NCI-H69 (cell line): ENCODE measurements around the gene NECAB3.

Experiments
- DNase-seq: peaks from one replicate; lab custom pipeline; 2025; lab: John Stamatoyannopoulos, UW

Gene NECAB3

DNA sequence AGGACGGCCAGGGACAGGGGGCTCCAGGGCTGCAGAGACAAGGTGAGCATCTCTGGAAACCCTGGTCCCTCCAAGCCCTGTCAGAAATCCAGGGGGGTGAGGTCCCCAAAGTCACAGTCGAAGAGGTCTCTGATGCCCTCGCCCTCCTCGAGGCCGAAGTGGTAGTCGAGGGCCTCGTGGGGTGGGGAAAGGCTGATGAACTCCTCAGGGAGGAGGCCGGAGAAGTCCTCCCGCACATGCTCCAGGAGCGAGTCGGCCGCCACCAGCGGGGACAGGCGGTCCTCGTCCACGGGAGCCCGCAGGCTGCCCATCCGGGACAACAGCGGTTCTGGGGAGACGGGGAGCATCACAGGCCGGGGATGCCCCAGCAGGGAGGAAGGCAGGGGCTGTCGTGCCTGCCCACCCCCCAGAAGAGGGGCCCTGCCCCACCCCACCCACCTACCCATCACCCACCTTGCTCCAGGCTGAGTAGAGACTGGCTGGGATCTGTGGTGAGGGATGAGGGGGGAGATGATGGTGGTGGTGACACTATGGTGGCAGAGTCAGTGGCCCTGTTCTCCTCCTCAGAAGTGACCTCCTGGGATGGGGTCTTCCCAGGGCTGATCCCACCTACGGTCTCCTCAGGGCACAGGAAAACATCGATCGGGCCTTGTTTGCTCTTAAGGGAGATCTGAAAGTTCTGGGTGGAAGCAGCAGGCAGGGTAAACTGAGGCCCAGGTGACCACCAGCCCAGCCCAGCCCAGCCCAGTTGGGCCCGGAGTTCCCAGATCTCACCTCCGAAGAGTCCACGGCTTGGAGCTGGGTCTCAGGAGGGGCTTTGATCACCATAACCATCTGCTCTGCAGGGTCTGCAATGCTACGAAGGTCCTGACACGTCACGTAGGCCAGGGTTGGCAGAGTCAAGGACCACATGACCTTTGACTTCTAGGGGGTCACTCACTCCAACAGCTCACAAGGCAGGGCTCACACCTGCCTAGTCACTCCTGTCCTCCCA, 2.7 kb upstream of the NECAB3 start:
- no peak for DNase-seq

DNA sequence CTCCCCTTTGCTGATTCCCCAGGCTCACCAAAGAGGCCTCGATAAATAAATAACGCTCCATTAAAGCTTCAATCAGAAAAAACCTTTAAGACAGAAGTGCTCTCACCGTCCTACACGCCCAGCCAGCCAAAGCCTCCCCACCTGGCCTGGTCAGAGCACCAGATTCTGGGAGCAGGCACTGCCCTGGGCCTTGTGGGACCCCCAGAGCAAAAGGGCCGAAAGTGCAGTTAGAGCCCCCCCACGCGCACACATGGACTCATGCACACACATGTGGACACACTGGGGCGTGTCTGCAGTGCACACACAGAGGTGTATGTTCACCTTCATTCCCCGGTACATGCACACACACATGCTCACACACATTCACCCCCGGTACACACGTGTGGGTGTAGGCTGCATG, 1.9 kb upstream of the NECAB3 start:
- peak; percentile 23 for DNase-seq

DNA sequence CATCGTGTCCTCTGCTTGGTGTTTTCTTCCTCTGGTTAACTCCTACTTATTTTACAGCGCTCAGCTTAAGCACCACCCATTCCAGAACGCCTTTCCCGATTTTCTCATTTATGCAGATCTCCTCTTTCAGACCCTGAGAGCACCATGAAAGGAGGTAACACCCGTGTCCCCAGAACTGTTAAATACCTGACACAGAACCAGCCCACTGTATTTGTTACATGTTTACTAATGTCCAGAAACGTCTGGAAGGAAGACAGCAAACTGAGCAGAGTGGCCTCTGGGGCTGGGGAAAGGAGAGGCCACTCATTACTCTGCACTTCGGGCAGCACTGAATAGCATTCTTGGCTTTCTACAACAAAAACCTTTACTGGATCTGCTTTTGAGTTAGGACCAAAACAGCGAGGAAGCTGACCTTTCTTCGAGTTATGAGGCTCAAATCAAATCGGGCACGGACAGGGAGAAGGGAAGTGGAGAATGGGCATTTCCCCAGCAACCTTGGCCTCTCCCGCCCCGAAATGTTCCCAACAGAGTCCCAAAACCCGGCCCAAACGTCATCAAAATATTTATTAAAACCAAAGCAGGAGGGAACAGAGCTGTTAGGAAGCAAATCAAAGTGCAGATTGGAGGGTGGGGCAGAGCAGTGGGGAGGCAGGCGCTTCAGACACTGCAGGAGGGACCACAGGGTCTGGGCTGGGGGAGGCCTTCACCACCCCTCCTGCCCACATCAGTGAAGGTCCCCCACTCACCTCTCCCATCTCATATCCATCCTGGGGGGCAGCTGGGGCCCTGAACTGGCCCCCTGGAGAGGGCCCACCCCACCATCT, 1.1 kb upstream of the NECAB3 start:
- DNase-seq, result peak; percentile 53

DNA sequence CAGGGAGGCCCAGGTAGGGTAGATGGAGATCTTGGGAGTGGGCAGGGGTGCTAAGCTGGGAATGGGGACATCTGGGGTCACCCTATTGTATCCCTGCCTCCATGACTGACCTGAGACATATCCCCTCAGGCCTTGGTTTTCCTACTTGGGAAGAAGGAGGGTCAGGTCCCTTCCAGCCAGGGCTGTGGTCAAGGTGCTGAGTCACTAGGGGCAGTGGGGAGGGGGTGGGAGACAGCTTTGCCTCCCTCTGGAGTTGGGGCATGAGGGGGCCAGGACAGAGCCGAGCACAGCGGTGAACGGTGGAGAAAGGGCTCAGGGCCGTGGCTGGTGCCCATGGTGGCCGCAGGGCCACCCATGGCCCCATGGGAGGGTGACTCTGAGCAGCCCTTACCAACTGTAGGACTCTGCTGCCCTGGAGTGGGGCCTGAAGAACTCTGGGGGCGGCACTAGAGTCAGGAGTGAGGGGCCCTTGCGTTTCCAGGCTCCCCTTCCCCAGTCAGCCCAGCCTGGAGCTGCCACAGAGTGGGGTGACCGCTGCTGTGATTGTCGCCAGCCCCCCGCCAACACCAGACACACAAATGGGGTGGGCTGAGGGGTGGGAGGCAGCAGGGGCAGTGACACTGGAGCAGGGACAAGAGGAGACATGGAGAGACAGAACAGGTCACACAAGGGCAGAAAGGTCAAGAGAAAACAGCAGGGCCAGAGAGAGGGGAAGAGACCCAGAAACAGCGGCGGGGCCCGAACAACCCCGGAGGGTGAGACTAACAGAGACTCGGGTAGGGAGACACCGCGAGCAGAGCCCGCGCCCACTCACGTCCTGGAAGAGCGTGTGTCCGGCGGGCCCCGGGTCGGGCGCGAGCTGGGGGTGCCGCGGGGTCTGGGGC, 576 bp downstream of the NECAB3 start:
- peak; percentile 46 for DNase-seq

DNA sequence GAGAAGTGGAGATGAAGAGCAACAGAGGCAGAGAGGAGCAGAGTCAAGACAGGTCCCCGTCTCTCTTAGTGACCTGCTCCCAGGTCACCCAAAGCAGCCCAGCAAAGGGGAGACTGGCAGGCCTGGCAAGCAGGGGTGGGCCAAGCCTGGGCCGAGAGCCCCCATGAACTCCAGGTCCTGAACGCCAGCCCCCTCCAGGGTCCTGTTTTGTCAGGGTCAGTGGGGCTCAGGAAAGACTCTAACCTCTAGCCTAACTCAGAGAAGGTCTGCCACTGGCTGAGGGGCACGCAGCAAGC, 1.2 kb downstream of the NECAB3 start:
- DNase-seq, result no peak

DNA sequence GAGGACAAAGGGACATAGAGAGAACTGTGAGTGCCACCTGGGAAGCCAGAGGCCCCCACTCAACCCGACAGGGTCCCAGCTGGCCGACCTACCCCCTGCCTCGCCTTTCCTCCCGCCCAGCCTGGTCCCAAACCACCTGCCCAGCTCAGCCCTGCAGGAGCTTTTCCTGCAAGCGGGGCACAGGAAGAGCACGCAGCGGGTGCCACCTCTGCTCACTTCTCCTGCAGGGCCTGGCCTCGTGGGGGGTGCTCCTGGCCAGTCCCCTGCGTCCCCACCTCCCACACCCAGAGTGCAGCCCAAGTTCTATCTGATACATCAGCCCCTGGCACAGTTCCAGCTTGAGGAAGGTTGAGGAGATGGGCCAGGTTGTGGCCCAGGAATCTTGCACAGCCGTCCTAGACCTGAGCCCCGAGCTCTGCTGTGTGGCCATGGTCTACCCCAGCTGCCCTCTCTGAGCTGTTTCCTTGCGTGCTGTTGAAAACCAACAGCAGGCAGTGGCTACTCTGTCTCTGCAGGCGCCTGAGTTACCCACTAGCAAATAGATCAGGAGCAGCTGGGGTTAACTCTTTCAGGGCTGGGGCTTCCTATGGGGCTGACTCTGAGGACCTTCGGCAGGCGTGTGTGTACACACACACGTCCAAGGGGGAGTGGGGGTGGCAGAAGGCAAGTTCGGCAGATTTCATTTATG, 1.7 kb downstream of the NECAB3 start:
- DNase-seq, result peak; percentile 85

DNA sequence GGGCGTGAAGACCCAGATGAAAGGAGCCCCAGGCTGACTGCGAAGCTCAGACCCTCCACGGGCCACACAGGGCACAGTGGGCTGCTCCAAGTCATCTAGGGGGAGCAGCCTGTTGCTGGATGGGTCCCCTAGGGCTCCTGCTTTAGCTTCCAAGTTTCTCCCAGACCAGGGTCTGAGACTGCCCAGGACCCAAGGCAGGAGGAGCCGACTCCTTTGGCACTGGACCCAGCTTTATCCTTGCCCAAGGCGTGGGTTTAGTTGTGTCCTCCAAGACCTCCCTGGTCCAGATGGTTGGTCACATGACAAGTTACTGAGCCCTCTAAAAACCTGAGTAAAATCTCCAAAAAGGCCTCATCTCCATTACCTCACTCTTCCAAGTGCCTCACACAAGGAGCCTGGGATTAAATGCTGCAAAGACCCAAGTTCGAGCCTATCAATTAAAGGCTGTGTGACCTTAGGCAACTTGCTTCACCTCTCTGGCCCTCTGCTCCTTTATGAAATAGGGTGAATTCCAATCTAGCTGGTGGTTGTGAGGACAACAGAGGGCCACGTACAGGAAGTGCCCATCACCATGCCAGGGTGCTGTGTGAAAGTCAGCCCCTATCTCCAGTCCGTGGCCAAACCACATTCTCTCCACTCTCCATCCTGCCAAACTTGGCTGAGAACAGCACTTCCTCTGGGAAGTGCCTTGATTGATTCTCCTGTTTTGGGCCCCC, 2.5 kb downstream of the NECAB3 start:
- no peak for DNase-seq

DNA sequence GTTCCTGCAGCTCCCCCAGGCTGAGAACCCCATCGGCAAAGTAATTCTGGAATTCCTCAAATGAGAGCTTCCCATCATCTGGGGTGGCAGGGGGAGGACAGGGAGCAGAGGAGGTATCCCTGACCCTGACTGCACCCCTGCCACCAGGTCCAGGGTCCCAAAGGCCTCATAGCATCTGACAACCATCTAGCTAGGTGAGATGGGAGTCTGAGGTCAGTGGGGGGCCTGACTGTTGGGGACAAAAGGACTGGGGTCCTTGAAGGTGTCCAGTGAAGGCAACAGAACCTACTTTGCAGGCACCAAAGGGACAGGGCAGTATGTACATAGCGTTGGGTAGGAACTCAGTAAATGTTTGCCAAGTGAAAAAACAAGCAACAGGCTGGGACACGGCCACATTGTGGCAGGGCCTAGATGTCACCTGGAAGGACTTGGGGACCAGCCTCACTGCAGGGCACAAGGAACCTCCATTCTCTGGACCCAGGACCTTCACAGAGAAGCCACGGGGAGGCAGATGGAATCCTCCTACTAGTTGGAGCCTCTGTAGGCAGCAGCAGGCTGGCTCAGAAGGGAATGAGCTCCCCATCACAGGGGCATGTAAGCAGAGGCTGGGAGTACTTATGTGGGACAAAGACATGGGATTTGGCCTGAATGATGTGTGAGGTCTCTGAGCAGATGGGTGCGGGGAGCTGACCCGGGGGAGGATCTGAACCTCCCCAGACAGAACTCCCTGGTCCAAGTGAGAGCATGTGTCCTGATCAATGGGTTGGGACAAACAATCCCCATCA, 3.3 kb downstream of the NECAB3 start:
- no peak for DNase-seq

DNA sequence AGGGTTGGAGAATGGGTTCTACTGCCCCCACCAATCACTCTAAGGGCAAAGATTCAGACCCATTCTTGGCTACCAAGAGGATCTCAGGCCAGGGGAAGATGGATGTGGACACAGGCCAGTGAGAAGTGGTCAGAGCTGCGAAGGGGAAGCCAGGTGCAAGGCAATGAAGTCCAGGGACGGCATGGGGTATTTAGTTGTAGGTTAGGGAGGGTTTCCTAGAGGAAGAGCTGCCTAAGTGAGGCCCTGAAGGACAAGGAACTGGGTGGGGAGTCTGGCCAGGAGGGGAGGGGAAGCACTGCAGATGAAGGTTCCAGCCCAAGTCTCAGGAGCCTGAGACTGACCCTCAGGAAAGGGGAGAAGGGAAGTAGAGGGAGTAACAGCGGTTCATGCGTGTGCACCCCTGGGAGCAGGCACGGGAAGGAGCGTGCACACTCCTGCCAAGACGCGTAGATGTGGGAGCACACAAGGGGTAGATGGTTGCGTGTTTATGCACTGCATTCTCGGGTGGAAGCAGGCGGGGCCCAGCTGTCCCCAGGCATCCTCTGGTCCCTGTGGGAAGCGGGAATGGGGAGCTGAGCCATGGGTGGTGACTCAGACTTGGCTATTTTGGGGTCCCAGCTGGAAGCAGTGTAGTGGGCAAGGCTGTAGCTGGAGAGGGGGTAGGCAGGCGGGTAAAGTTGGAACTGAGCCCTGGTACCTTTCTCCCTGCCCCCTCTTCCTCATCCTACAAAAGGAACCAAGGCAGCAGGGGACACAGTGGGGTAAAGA, 4.2 kb downstream of the NECAB3 start:
- no peak for DNase-seq

DNA sequence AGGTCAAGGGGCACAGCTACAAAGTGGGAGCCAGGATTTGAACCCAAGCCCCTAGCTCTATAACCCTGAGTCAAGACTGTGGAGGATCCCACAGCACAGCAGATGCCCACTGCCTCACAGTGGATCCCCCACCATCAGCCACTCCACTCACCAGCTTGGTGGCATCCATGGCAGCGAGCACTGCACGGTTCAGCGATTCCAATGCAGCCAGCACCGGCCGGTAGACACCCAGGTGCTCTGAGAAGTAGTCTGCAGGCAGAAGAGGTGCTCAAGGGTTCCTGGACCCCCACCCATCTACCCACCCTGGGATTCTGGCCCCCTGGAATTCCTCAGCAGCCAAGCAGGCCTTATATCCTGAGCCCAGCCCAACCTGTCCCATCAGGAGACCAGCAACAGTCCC, 5.0 kb downstream of the NECAB3 start:
- DNase-seq, result no peak

DNA sequence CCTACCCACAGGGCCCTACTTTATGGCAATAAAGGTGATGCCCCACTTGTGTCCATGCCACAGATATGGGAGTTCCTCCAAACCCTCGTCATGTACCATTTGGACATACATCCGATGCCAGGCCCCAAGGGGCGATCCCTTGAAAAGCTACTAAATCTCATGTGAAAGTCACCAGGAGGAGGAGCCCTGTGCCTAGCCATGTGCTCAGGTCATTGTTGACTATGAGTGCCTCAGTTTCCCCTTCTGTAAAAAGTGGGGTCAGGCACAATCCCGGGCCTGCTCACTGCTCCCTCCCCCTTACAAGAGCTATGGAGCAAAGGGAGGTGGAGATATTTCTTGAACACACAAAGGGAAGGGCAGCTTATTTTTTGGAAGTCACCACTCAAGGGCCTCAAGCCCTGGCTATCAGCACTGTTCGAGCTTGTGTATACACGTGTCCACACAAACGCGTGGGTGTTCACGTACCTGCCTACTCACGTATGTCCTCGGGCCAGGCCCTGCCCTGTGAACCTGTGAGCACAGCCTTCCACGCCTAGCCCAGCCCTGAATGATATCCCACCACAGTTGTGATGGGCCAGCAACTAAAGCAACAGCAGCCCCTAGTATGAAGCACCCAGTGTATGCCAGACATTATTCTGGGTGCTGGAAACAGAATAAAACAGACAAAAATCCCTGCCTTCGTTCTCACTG, 5.6 kb downstream of the NECAB3 start:
- DNase-seq, result no peak

DNA sequence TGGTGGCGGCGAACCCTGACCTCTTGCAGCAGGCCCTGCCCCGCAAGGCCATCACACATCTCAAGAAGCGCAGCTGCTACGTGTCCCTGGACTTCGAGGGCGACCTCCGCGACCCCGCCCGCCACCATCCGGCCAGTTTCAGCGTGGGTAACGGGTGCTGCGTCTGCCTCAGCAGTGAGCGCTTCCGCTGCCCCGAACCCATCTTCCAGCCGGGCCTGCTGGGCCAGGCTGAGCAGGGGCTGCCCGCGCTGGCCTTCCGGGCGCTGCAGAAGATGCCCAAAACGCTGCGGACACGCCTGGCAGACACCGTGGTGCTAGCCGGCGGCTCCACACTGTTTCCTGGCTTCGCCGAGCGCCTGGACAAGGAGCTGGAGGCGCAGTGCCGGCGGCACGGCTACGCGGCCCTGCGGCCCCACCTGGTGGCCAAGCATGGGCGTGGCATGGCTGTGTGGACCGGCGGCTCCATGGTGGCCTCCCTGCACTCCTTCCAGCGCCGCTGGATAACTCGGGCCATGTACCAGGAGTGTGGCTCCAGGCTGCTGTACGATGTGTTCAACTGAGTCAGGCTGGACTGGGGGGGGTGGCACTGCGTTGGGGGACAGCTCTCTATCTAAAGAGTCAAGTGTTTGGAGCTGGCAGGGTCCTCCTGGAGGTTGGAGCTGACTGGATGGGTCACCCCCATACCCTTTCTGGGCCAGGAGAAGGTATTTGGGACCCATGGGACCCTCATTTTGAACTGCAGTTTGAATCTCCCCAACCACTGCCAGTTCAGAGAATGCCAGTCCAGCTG, 6.4 kb downstream of the NECAB3 start:
- peak; percentile 86 for DNase-seq

DNA sequence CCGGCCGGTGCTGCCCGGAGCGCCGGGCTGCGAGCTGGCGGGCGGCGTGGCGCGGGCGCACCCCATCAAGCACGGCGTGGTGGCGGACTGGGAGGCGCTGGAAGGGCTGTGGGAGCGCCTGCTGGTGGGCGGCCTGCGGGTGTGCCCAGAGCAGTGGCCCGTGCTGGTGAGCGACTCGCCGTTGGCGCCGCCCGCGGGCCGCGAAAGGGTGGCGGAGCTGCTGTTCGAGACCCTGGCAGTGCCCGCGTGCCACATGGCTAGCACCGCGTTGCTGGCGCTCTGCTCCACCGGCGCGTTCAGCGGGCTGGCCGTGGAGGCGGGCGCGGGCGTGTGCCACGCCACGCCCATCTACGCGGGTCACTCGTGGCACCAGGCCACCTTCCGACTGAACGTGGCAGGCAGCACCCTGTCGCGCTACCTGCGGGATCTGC, 7.0 kb downstream of the NECAB3 start:
- peak; percentile 74 for DNase-seq

DNA sequence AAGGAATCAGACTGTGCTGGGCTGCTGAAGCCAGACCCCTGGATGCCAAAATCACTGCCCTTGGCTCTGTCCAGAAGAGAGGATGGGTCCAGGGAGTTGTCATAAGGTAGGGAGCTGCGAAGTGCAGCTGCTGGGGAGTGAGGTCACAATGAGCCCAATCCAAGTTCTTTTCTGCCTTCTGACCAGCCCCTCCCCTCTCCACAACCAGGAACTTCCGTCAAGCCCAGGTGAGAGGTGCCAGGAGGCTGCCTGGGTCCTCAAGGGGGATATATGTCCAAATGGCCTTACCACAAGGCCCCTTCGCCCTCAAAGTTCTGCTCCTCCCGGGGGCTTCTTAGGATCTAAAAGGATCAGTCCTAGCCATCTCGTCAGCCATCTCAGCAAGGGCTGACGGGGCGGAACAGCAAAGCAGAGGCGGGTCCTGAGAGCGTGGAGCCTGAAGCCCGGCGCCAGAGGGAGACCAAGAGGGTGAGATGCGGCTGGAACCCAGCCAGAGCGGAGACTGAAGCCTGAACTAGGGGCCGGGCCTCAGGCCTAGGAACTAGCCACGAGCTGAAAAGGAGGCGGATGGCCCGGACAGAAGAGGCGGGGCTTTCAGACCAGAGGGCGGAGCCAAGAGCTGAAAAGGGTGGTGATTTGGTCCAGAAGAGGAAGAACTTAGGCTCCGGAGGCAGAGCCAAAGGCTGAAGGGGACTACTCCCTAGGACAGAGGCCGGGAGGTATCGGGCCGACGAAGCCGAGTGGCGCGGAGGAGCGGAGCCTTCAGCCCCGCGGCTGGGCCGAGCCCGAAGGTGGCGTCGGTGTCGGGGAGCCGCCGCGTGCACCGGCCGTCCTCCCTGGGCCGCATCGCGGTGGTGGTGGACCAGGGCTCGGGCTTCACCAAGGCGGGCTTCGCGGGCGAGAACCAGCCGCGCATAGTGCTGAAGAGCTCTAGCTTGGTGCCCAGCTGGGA, 7.7 kb downstream of the NECAB3 start, which contains the start of gene ACTL10:
TSS of gene ACTL10 (plus strand) at position 651 of the 952 bp plus-strand sequence. CDS start 555 bp downstream, outside the sequence.
- DNase-seq, result peak; percentile 97

DNA sequence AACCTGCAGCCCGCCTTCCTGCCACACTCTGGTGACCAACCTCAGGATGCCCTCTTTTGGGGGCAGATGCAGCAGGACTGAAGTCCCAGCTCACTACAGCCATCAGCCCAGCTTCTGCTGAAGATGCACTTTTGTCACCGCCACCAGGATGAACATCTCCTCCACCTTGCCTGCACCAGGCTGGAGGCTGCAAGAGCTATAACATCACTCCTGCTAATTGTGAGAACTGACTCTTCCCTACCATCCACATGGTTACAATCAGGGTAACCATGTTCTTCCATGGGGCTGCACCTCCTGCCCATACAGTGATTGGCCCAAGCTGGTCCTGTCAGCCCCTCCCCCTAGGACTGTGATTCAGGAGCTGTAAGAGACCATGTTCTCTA, 9.5 kb downstream of the NECAB3 start:
- DNase-seq, result no peak

DNA sequence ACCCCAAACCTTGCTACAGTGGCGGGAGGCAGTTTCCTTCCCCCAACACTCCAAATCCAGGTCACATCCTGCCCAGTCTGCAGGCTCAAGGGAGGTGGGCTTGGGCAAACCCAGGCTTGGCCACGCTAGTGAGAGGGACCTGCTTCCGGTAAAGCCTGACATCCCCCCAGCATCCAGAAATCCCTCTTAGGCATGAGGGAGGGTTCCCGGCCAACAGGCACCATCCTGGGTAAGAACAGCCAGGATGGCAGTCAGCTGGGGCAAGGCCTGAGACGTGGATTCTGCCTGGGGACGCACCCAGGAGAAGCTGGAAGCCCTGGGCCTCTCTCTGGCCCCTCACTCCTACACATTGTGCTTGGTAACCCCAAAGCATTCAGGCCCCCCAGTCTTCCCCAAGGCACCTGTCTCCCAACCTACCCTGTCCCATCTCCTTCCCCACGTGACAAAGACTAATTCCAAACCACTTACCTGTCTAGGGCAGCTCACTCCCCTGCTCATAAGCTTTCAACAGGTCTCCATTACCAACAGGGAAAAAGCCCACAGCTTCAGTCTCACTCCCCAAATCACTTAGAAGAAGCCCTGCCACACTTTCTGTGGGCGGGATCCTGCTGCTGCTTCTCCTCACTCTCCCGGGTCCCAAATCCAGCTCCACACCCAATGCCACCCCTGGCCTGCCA, 10.0 kb downstream of the NECAB3 start:
- peak; percentile 57 for DNase-seq
